ENCODE measurements around the gene PAGE1. TPM values are rescaled to one million over a fixed set of nuclear protein-coding genes. Genes with fewer than 3 reads are reported as not detected.

Gene PAGE1
- total RNA-seq, 3 donors from 2014 or later (not counting 1 experiment from before 2014, with no cell fraction given), result not detected

GRCh38 chrX:49701323-49701722 lies 5.5 kb upstream of the PAGE1 start:
- Mint-ChIP-seq H3K4me1 (no peaks in the 10 kb centered on the region), H3K36me3 (no peaks in the 10 kb centered on the region), H3K9me3 (no peaks in the 10 kb centered on the region), H3K4me3 (no peak overlapping the region), H3K27me3 (ENCODE audit: low read depth in 2 of 2) (peaks cover 3 to 42% of the 10 kb centered on the region in 2 donors), H3K27ac (no peak overlapping the region)
- H3K9me3 ChIP-seq (ENCODE audit: control insufficient read depth, insufficient read depth, low read length), result no peaks in the 10 kb centered on the region
- H3K27ac ChIP-seq (ENCODE audit: low read length), result no peak overlapping the region
- intact Hi-C loops (cut with micrococcal nuclease), result no loop called here
- DNase-seq, result no peak
- H3K27me3 ChIP-seq (ENCODE audit: control insufficient read depth, insufficient read depth, low read length), result no peaks in the 10 kb centered on the region
- H3K4me3 ChIP-seq (ENCODE audit: low read length), result no peak overlapping the region
- no peaks in the 10 kb centered on the region for H3K4me1 ChIP-seq (ENCODE audit: control insufficient read depth, insufficient read depth, low read length)
- no peak for ATAC-seq
- no peaks in the 10 kb centered on the region for H3K36me3 ChIP-seq (ENCODE audit: control insufficient read depth, insufficient read depth, low read length)
- no peak for TF ChIP-seq CTCF (IDR thresholded peaks at IDR 0.05)

GRCh38 chrX:49675075-49675719 lies 20.6 kb downstream of the PAGE1 start:
- Mint-ChIP-seq H3K4me3 (no peak overlapping the region), H3K36me3 (no peaks in the 10 kb centered on the region), H3K27ac (no peak overlapping the region), H3K4me1 (no peaks in the 10 kb centered on the region), H3K27me3 (ENCODE audit: low read depth in 2 of 2) (peaks cover 0 to 17% of the 10 kb centered on the region in 2 donors), H3K9me3 (no peaks in the 10 kb centered on the region)
- DNase-seq (no peak), ATAC-seq (no peak)
- Histone ChIP-seq H3K9me3 (ENCODE audit: control insufficient read depth, insufficient read depth, low read length) (no peaks in the 10 kb centered on the region), H3K36me3 (ENCODE audit: control insufficient read depth, insufficient read depth, low read length) (no peaks in the 10 kb centered on the region), H3K27ac (ENCODE audit: low read length) (no peak overlapping the region), H3K4me3 (ENCODE audit: low read length) (no peak overlapping the region), H3K27me3 (ENCODE audit: control insufficient read depth, insufficient read depth, low read length) (no peaks in the 10 kb centered on the region), H3K4me1 (ENCODE audit: control insufficient read depth, insufficient read depth, low read length) (no peaks in the 10 kb centered on the region)
- TF ChIP-seq CTCF (IDR thresholded peaks at IDR 0.05), result no peak
- 100% methylated on average over 2 of the region's 2 CpGs for WGBS (ENCODE audit: insufficient coverage)
- intact Hi-C loops (cut with micrococcal nuclease), result no loop called here

GRCh38 chrX:49673394-49673793 lies 22.4 kb downstream of the PAGE1 start:
- H3K9me3 ChIP-seq (ENCODE audit: control insufficient read depth, insufficient read depth, low read length), result no peaks in the 10 kb centered on the region
- H3K36me3 Mint-ChIP-seq, result no peaks in the 10 kb centered on the region
- no peak overlapping the region for H3K4me3 Mint-ChIP-seq
- H3K27ac Mint-ChIP-seq, result no peak overlapping the region
- H3K27ac ChIP-seq (ENCODE audit: low read length), result no peak overlapping the region
- no peaks in the 10 kb centered on the region for H3K4me1 ChIP-seq (ENCODE audit: control insufficient read depth, insufficient read depth, low read length)
- no peak overlapping the region for H3K4me3 ChIP-seq (ENCODE audit: low read length)
- no peaks in the 10 kb centered on the region for H3K4me1 Mint-ChIP-seq
- no peaks in the 10 kb centered on the region for H3K36me3 ChIP-seq (ENCODE audit: control insufficient read depth, insufficient read depth, low read length)
- H3K27me3 Mint-ChIP-seq (ENCODE audit: low read depth in 2 of 2), result peaks cover 0 to 8% of the 10 kb centered on the region in 2 donors
- DNase-seq, result no peak
- WGBS (ENCODE audit: insufficient coverage), result 92% methylated on average over 8 of the region's 12 CpGs
- ATAC-seq, result no peak
- no peaks in the 10 kb centered on the region for H3K27me3 ChIP-seq (ENCODE audit: control insufficient read depth, insufficient read depth, low read length)
- no peaks in the 10 kb centered on the region for H3K9me3 Mint-ChIP-seq
- no peak for TF ChIP-seq CTCF (IDR thresholded peaks at IDR 0.05)
- intact Hi-C loops (cut with micrococcal nuclease), result no loop called here

DNA sequence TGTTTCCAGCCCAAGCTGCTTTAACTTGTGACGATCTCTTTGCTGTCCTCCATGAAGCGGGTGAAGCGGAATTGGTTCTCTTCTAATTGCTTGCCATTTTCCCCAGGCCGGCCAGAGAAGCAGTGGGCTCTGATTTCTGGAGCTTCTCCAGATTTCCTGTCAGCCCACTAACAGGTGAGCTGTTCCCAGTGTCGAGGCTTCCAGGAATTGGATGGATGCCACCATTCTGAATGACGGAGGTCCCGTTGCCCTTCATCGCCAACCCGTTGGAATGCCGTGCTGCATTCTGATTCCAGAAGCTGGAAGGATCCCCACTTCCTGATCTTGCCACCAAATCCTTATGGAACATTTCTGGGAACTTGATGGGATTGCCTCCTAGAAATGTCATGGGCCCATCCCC lies 31.0 kb downstream of the PAGE1 start:
- WGBS (ENCODE audit: insufficient coverage), result 97% methylated on average over 10 of the region's 10 CpGs
- H3K4me1 ChIP-seq (ENCODE audit: control insufficient read depth, insufficient read depth, low read length), result no peaks in the 10 kb centered on the region
- ATAC-seq, result no peak

More for the DNA sequence above, 31.0 kb downstream of the PAGE1 start:
- Mint-ChIP-seq H3K9me3 (no peaks in the 10 kb centered on the region), H3K36me3 (no peaks in the 10 kb centered on the region), H3K27ac (no peak overlapping the region), H3K4me1 (no peaks in the 10 kb centered on the region), H3K4me3 (no peak overlapping the region), H3K27me3 (ENCODE audit: low read depth in 2 of 2) (peaks cover 0 to 7% of the 10 kb centered on the region in 2 donors)
- no peak overlapping the region for H3K4me3 ChIP-seq (ENCODE audit: low read length)
- no peaks in the 10 kb centered on the region for H3K9me3 ChIP-seq (ENCODE audit: control insufficient read depth, insufficient read depth, low read length)
- no peaks in the 10 kb centered on the region for H3K36me3 ChIP-seq (ENCODE audit: control insufficient read depth, insufficient read depth, low read length)
- TF ChIP-seq CTCF (IDR thresholded peaks at IDR 0.05), result no peak
- intact Hi-C loops (cut with micrococcal nuclease), result no loop called here
- no peak for DNase-seq
- no peak overlapping the region for H3K27ac ChIP-seq (ENCODE audit: low read length)
- H3K27me3 ChIP-seq (ENCODE audit: control insufficient read depth, insufficient read depth, low read length), result no peaks in the 10 kb centered on the region
